Activated B cell treated with CpG ODN at 0.5 μM for 24 hours (primary cell): ENCODE results near the gene PCNX2. TPM values are rescaled to one million over a fixed set of nuclear protein-coding genes. Genes with fewer than 3 reads are reported as not detected.

Experiments used
- ATAC-seq: fragments of 200-7000 bp; cut with Tn5 transposase; one replicate; pipeline ENCODE4 v1.10.0; 2021; ENCODE audit warnings: low read depth, mild to moderate bottlenecking, moderate library complexity
- CTCF ChIA-PET: fragments of 350-600 bp; sonication (Branson Sonifier 250); formaldehyde crosslinking; loops from one replicate; lab custom pipeline; 2021; ENCODE audit warnings: antibody characterized with exemption; lab: Charles Lee
- POLR2A ChIA-PET: fragments of 350-600 bp; sonication (Branson Sonifier 250); formaldehyde crosslinking; loops from one replicate; lab custom pipeline; 2021; ENCODE audit warnings: antibody characterized with exemption; lab: Charles Lee
- DNase-seq: peaks from one replicate; pipeline ENCODE4 v3.0.0; 2022
- H3K27ac Mint-ChIP-seq: one replicate; pipeline ENCODE4 v1.8.0; 2020; ENCODE audit warnings: mixed read lengths
- H3K27me3 Mint-ChIP-seq: one replicate; pipeline ENCODE4 v1.8.0; 2021; ENCODE audit warnings: mixed read lengths
- H3K36me3 Mint-ChIP-seq: one replicate; pipeline ENCODE4 v1.8.0; 2021; ENCODE audit warnings: low read depth, mixed read lengths
- H3K4me1 Mint-ChIP-seq: one replicate; pipeline ENCODE4 v1.8.0; 2021; ENCODE audit warnings: mixed read lengths
- H3K4me3 Mint-ChIP-seq: one replicate; pipeline ENCODE4 v1.8.0; 2020; ENCODE audit warnings: mild to moderate bottlenecking, mixed read lengths
- H3K9me3 Mint-ChIP-seq: one replicate; pipeline ENCODE4 v1.8.0; 2020; ENCODE audit warnings: mixed read lengths
- intact Hi-C: fragments of 100-400 bp; cut with micrococcal nuclease; formaldehyde crosslinking; loops from one replicate; pipeline ENCODE4 v1.15.1; 2024
- total RNA-seq: library from RNA; stranded (reverse); gene quantifications from 2 replicates; pipeline ENCODE4 v1.2.3, GENCODE V29; 2022
- TF ChIP-seq, protein P1 (sequence below): fragments of 200-600 bp; IDR thresholded peaks from one replicate; pipeline ENCODE4 v1.8.0; 2022; ENCODE audit warnings: antibody characterized with exemption, mild to moderate bottlenecking

PCNX2 gene
- total RNA-seq, 1 donor from 2014 or later = 20.4 TPM

- Mint-ChIP-seq H3K27me3 (peaks cover 21% of the 10 kb centered on the region), H3K27ac (no peak overlapping the region), H3K36me3 (no peaks in the 10 kb centered on the region), H3K9me3 (no peaks in the 10 kb centered on the region), H3K4me1 (no peaks in the 10 kb centered on the region), H3K4me3 (no peak overlapping the region)
- TF ChIP-seq, protein P1, sequence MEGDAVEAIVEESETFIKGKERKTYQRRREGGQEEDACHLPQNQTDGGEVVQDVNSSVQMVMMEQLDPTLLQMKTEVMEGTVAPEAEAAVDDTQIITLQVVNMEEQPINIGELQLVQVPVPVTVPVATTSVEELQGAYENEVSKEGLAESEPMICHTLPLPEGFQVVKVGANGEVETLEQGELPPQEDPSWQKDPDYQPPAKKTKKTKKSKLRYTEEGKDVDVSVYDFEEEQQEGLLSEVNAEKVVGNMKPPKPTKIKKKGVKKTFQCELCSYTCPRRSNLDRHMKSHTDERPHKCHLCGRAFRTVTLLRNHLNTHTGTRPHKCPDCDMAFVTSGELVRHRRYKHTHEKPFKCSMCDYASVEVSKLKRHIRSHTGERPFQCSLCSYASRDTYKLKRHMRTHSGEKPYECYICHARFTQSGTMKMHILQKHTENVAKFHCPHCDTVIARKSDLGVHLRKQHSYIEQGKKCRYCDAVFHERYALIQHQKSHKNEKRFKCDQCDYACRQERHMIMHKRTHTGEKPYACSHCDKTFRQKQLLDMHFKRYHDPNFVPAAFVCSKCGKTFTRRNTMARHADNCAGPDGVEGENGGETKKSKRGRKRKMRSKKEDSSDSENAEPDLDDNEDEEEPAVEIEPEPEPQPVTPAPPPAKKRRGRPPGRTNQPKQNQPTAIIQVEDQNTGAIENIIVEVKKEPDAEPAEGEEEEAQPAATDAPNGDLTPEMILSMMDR = no peak
- ATAC-seq (no peak), DNase-seq (no peak)
- POLR2A ChIA-PET = no interaction called here
- CTCF ChIA-PET = interaction anchor here (1.1 kb wide), 1 partner anchor 9 kb away, joined by 3 read pairs; no protein-coding TSS in a partner anchor
- intact Hi-C loops = no loop called here
These were observed 20.9 kb upstream of the PCNX2 start for GRCh38 chr1:233316473-233316872.

DNA sequence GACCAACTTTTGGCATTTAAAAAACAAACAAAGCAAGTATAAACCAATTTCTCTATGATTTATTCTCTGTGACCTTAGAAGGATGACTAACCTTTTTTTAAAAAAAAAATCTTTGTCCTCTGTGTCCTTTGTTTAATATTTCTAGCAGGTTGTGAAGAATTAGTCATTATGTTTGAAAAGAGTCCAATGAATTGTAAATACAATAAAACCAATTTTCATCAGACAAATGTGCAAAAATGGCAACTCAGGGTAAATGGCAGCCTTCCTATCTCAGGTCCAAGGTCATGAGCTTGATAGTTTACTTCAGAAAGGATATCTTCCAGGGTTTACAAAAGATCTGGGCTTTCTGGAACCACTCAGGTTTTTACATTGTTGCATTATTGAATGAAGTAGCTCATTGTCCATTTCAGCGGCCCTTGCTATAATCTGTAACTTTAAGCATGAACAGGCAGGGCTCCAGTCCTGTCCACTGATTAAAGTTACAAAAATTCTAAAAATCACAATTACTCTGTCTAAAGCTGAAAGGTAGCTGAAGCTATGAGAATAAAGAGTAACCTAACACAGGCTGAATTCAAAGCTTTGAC is 20.3 kb upstream of the PCNX2 start:
- no peaks in the 10 kb centered on the region for H3K4me1 Mint-ChIP-seq
- peaks cover 22% of the 10 kb centered on the region for H3K27me3 Mint-ChIP-seq
- no peak overlapping the region for H3K4me3 Mint-ChIP-seq
- H3K36me3 Mint-ChIP-seq = no peaks in the 10 kb centered on the region
- no peak for DNase-seq
- TF ChIP-seq, protein P1 = no peak
- intact Hi-C loops = no loop called here
- H3K9me3 Mint-ChIP-seq = no peaks in the 10 kb centered on the region
- no peak overlapping the region for H3K27ac Mint-ChIP-seq
- POLR2A ChIA-PET = no interaction called here
- ATAC-seq = no peak
- CTCF ChIA-PET = interaction anchor here (0.6 kb wide), 1 partner anchor 750 kb away, joined by 3 read pairs; no protein-coding TSS in a partner anchor

- ATAC-seq (no peak), DNase-seq (no peak)
- H3K9me3 Mint-ChIP-seq = no peaks in the 10 kb centered on the region
- H3K36me3 Mint-ChIP-seq = no peaks in the 10 kb centered on the region
- H3K4me3 Mint-ChIP-seq = no peak overlapping the region
- POLR2A ChIA-PET = no interaction called here
- no peak overlapping the region for H3K27ac Mint-ChIP-seq
- TF ChIP-seq, protein P1 = no peak
- H3K4me1 Mint-ChIP-seq = no peaks in the 10 kb centered on the region
- CTCF ChIA-PET = no interaction called here
- intact Hi-C loops = no loop called here
- peaks cover 13% of the 10 kb centered on the region for H3K27me3 Mint-ChIP-seq
These were observed 18.1 kb upstream of the PCNX2 start for GRCh38 chr1:233313434-233314155.

GRCh38 chr1:233304489-233305102 is 9.1 kb upstream of the PCNX2 start:
- intact Hi-C loops = loop anchor here (1.0 to 5.0 kb wide), 4 partner anchors 60 to 1008 kb away; no protein-coding TSS in a partner anchor
- H3K36me3 Mint-ChIP-seq = no peaks in the 10 kb centered on the region
- ATAC-seq (peak; percentile 40), DNase-seq (no peak)
- no peak overlapping the region for H3K27ac Mint-ChIP-seq
- TF ChIP-seq, protein P1 = peak; percentile 80
- POLR2A ChIA-PET = no interaction called here
- no peaks in the 10 kb centered on the region for H3K9me3 Mint-ChIP-seq
- peaks cover 24% of the 10 kb centered on the region for H3K27me3 Mint-ChIP-seq
- H3K4me1 Mint-ChIP-seq = peaks cover 11% of the 10 kb centered on the region
- CTCF ChIA-PET = interaction anchor here (0.8 to 4.9 kb wide), 11 partner anchors 8 to 762 kb away, joined by 3 to 43 read pairs (median 8); no protein-coding TSS in a partner anchor
- no peak overlapping the region for H3K4me3 Mint-ChIP-seq

DNA sequence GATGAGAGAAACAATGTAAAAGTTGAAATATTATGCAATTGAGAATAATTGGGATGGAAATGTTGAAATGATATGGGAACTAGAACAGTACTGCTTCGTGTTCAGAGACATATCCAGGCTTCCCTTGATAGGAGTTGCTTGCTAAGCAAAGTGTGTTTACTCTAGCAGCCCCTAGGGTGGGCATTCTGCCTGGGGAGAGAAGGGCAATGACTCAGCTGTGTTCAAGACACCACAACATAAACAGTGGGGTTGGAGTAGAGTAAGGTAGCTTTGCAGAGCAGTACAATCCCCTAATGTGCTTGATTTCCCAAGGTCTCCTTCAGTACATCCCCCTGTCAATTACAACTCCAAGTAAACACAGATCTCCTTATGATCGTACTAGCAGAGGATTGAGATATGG is 4.8 kb upstream of the PCNX2 start:
- CTCF ChIA-PET = no interaction called here

More for the DNA sequence above, 4.8 kb upstream of the PCNX2 start:
- intact Hi-C loops = loop anchor here (5.0 kb wide), 1 partner anchor 1012 kb away; no protein-coding TSS in a partner anchor
- ATAC-seq (no peak), DNase-seq (no peak)
- POLR2A ChIA-PET = no interaction called here
- TF ChIP-seq, protein P1 = no peak
- Mint-ChIP-seq H3K4me3 (no peak overlapping the region), H3K27me3 (peaks cover 16% of the 10 kb centered on the region), H3K36me3 (no peaks in the 10 kb centered on the region), H3K27ac (no peak overlapping the region), H3K9me3 (no peaks in the 10 kb centered on the region), H3K4me1 (peaks cover 6% of the 10 kb centered on the region)
